OCI-M2 (cell line): ENCODE data around the gene FARS2.

Experiments used
- DNase-seq: peaks from one replicate; lab custom pipeline; 2025; ENCODE audit not compliant: unreplicated experiment; lab: John Stamatoyannopoulos, UW

FARS2 gene

DNA sequence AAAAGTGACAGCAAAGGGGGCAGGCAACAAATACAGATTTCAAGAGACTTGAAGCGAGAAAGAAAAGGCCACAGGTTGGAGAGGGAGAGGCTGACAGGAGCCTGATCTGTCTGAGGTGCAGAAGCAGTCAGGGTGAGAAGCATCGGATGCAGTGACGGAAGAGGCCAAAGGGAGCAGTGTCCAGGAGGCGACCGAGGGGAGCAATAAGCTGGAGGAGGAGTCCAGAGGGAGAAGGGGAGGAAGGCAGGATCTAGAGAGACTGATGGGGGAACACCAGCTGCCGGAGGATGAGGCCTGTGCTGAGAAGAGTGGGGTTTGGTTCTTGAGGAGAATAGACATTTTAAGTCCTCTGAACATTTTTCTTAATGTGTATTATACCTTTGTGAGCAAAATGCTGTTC is 23.8 kb downstream of the FARS2 start:
- no peak for DNase-seq

DNA sequence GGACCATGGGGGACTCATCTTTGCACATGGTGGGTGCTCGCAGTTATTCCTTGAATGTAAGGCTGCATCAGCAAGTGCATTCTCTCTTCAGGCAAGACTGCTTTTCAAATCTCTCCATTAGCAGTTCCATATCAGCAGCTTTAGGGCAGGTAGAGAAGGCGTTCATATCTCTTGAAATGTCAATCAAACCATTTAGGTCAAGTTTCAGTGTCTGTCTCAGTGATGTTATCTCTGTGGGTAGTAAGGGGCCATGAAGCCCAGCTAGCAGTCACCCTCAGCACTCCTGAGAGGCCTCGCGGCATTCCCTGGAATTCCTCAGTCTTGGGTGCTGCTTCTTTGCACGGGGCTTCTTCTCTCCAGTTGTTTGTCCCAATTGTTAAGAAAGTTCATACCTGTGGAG is 24.2 kb downstream of the FARS2 start:
- no peak for DNase-seq

DNA sequence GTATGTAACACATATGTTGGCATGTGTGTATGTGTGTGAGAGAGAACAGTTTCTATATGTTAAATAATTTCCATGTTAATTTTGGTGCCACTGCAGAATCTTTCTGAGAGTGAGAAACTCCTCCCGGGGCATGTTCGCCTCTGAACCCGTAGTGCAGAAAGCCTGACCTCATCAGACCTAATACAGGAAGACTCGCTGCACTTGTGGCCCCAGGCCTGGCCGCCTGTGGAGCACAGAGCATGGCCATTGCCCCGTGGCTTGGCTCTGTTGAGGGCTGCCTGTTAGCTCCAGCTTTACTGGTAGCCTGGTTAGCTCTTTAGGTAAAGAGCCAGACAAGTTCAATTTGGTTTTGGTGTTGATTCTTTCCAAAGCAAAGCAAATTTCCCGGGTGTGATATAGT is 25.5 kb downstream of the FARS2 start:
- DNase-seq, result no peak

DNA sequence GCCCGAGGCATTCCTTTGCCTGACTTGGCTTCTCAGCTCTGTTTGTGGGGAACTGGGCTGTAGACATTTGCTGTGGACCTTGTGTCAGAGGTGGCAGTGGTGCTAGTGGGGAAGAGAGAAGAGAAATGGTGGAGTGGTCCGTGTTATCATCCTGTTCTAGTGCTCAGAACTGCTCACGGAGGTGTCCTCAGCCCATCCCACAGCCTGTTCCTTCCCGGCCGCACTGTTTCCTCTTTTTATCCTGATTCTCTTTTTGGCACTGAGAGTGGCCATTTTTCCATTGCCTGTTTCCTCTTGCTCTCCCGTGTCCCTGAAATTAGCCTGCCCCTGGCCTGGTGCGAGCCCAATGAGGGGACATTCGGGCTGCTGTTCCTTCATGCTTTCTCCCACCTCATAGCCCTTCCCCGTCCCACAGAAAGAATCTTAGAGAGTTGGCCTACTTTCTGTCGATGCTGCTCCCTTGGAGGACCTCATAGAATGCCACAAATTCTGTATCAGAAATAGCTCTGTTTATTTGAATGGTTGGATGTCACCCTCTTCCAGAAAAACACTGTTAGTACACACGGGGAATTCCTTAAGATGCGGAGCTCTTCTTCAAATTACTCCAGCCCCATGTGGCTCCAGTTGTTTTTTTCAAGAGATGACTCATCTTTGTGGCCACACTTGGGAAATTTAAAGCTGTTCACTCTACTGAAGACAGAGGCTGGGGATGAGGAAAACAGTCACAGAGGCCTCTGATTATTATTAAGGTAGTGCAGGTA is 26.1 kb downstream of the FARS2 start:
- no peak for DNase-seq

DNA sequence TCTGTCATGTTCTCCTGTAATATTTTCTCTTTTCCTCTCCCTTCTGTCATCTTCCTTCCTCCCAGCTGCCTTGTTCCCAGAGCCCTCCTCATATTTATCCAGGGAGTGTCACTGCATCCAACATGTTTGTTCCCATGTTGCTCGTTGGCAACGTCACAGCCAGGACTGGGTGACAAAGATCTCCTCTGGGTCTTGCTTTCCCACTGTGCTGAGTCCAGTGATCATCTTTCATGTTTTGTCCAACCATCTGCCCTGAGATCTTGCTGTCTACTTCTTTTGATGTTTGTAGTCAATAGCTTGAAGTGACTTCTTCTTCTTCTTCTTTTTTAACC is 26.6 kb downstream of the FARS2 start:
- DNase-seq, result no peak

DNA sequence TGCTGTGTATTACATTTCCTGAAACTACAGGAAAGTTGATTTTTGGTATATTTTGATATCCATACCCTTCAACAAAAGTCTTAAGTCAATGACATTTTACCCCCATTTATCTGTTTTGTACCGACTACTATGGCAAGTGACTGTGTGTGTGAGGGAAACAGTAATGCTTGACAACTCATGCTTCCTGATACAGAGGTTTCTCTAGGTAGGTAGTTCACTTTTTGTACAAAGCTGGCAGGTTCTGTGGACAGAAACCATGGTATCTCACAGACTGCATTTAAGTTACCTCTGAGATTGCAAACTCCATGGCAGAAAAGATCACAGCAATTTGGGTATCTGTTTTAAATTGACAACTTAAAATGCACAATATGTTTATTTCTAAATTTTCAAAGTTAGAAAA is 28.8 kb downstream of the FARS2 start:
- DNase-seq, result no peak

DNA sequence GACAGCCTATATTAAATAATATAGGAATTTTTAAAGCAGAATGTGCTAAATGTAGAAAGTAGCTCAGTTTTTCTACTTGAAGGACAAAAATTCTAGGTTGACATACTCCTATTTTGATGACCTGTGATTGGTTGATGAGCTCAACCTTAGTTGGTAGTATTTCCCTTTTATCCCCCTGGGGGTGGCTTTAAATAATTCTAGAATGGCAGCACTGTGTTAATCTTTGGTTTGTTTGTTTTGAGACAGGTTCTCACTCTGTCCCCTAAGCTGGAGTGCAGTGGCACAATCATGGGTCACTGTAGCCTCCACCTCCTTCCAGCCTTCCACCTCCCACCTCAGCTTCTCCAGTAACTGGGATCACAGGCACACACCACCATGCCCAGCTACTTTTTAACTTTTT is 29.2 kb downstream of the FARS2 start:
- no peak for DNase-seq

DNA sequence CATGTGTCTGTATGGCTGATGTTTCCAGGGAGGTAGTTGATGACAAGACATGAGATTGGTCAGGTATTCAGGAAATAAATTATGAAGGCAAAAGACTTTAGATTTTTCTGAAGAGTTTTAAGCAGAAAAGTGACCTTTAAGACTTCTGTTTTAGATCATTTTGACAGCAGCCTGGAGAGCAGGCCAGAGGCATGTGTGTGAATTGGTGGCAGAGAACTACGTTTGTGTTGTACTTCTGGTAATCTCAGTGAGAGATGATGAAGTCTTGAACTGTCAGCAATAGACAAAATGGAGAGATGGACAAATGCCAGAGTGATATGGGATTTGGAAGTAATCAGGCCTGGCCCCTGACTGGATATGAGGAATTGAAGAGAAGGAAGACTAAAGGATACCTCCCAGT is 30.8 kb downstream of the FARS2 start:
- no peak for DNase-seq

DNA sequence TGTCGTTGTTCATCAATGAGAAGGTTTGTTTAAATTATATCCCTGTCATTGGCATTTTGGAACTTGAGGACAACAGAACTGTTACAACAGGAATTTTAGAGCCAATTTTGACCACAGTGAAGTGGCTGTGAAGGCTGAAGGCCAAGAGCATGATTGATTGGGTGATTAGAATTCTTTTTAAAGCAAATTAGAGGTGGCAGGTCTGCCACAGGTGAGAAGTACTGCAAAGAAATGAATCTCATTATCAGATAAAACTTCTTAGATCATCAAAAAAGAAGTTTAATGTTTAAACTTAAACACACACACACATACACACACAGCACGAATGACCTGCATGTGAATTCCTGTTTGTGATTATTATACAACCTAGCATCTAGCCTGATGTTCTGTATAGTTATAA is 32.4 kb downstream of the FARS2 start:
- no peak for DNase-seq

DNA sequence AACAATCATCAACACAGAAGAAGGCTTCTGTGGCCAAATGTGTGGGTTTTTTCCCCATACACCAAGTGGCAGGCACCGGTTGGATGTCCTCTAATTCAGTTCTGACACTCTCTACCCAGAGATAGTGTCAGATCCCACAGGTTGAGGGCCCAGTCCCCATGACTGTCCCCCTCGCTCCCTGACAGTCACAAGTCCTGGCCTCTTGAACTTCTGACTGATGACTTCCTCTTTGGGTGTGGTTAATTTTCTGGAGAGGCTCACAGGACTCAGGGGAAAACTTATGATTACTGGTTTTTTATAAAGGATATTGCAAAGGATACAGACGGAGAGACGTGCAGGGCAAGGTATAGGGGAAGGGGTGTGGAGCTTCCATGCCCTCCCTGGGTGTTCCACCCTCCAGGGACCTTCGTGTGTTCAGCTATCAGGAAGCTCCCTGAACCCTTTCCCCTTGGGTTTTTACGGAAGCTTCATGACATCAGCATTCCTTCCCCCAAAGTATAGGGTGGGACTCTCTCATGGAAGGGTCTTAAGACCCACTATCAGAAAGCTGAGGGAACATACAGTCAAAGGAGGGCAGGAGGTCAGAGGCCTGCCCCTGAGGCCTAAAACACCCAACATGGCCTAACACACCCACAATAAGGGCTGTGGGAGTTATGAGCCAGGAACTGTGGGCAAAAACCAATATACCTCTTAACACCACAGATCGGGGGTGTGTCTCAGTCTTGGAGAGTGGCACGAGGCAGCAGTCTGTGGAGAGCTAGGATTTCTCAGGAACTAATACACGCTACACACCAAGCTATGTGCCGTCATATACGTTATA is 33.3 kb downstream of the FARS2 start:
- DNase-seq, result no peak

DNA sequence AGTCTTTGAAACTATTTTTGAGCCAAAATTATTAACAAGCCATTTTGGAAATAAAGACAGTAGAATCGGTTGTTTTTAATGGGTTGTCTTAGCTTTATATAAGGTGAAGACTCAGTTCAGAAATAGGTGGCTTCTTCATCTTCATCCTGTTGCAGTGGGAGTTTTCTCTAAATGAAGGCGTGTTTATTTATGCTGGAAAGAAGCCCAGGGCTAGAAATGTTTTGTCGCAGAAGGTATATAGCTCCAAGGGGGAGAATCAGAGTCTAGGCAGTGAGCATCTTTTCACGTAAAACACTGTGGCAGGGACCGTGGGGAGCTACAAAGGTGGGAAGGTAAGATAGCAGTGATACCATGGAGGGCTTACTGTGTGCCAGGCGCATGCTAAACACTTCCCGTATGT is 34.3 kb downstream of the FARS2 start:
- DNase-seq, result no peak

DNA sequence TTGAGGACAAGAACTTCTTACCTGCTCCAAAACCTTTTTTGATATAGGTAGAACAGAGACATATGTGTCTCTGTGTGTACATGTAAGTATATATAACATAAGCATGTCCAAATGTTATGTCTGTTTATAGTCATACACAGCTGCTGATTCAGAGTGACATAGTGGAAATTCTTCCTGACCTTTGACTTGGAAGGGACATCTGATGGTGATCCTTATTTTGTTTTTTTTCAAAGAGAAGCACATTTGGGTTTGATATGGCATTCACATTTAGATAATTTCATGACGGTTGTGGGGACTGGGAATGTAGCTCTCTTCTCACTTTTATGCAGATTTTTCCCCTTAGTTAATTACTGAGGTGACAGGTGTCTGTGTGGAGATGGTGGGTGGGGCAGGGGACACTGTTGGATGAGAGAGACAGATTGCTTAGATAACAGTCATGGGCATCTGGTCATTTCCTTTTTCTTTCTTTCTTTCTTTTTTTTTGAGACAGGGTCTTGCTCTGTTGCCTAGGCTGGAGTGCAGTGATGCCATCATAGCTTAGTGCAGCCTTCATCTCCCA is 39.0 kb downstream of the FARS2 start:
- no peak for DNase-seq

DNA sequence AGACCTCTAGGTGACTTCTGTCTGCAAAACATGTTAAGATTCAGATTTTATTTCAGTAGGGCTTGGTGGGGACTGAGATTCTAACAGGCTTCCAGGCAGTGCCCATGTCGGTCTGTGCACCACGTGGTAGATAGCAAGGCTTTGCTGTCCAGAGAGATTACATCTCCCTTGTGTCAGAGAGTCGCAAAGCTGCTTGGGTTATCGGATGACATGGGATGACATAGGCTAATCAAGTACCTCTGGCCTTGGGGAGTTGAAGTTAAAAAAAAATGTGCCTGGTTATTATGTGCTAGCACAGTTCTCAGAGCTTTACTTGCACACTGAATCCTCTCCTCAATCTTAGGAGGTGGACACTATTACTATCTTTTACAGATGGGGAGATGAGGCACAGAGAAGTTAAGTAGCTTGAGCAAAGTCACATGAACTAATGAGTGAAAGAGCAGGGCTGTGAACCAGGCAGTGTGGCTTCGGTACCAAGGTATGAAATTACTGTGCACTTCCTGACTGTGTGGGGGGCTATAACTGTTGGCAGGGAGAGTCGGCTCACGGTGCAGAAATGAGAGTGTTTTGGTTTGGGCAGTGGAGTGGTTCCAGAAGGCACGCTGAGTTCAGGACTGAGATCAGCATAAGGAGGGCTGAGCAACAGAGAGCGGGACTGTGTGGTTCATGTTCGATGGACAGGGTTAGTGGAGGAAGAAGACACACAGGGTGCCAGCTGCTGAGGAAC is 41.1 kb downstream of the FARS2 start:
- DNase-seq, result no peak

DNA sequence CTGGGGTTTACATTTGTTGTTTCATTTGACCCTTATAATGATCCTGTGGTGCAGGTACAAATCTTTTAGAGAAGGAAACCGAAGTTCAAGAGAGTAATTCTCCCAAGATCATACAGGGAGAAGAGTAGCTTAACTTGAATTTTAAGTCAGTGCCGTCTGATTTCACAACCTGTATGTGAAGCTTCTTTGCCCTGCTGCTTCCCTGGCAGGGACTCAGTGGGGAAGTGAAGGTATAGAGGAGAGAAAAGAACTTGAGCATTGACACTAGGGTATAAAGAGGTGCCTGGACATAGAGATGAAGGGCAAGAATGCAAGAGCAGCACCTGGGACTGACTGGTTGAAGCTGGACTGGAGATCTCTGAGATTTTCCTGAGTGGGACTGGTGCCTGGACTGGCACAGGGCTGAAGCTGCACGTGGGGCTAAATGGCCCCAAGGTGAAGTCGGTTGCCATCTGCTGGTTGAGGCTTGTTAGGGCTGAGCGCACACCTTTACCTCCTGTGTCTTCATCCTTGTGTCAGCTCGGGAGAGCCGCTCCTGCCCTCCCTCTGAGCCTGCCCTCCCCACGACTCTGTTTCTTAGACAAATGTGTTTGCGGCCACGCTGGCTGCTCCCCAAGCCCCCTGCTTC is 41.8 kb downstream of the FARS2 start:
- no peak for DNase-seq

DNA sequence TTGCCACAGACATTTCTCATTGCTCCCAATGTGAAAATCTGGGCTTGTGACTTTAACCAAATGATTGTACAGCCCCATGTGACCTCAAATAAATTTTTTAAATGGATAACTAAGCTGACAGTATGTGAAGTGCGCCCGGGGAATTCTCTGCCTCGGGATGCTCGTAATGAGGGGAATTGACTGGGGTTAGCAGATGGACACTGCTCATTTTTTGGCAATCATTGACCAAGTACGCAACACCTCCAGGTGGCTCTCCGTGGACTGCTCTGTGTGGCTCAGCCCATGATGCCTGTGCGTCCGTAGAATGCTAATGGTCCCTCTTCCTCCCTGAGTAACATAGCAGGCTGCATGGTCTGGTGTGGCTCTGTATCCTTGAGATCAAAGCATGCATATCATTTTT is 42.4 kb downstream of the FARS2 start:
- DNase-seq, result no peak

DNA sequence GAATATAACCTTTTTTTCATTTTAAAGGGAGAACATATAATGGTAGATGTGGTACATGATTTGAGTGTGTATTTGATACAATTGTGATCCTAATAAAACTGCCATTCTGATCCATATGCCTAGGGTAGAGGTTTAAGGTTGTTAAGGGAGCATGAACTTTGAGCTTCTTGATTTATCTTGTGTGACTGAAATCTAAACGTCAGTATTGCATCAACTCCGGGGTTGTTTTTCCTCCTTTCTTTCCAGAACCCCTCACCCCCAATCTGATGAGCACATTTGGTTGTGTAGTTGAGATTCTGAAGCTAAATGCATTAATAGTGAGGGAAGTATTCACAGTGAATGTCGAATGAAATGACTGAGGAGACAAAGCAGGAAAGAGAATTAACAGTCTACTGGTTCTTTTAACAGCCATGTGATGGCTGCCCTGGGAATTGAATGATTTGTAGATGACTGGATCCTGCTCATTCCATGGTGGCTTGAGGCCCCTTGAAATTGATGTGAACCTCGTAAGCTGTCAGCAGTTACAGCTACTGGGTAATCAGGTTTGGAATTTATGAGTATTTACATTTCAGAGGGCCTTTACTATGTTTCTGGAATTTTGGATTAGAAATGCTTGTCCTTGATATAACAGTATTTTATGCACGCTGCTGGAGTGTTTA is 44.8 kb downstream of the FARS2 start:
- DNase-seq, result no peak

DNA sequence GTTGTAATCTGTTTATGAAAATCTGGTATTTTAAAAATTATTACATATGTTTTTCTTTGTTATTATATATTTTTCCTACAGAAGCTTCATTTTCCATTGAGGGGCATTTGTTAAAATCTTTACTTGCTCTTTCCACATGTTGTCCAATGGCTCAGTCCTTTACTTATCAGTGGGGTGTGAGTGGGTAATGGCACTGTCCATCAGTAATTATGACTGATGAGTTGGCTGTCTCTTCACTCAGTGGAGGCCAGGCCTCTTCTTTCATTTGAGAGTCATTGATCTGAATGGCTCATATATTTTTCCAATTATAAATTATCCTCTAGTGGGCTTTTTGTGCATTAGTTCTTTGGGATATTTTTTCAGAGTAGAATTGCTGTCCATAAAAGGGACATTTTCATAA is 45.7 kb downstream of the FARS2 start:
- no peak for DNase-seq

DNA sequence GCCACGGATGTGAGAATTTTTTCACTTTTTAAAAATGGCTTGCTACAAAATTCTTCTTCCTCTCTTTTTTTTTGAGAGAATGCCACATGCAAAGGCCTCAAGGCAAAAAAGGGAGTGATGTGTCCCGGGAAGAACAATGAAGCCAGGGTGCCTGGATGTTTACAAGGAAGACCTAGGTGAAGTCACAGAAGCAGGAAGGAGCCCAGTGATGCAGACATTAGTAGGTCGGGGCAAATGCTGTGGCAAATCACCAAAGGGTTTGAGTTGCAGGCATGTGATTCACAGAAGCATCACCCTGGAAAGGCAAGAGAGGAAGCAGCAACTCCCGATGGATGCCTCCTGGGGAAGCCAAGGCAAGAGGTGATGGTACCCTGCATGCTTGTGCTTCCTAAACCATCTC is 46.8 kb downstream of the FARS2 start:
- no peak for DNase-seq

DNA sequence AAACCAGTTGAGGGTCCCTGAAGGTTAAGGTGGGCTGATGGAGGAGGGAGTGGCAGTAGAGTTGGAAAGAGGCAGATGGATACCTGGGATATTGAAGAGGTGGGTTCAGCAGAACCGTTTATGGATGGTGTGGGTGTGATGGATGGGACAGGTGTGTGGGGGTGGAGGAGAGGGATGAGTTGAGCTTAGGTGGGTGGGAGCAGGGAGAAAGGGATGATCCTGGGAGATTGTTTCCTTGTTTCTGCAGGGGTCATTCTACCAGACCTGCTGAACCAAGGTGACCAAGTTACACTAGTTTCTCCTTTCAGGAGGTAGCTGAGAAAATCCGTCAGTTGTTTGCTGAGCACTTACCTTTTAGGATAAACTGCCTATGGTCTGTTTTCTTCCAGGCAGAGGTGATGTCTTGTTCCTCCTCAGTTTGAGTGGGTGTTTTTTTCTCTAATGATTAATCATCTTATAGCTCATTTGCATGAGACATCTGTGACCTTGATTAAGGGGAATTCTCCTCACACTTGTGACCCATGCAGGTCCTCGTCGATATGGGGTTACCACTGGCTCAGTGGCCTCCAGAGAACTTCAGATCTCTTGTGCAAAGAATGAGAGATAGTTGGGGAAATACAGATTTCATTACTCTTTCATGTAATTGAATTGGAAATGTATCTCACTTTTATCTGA is 53.0 kb downstream of the FARS2 start:
- no peak for DNase-seq

DNA sequence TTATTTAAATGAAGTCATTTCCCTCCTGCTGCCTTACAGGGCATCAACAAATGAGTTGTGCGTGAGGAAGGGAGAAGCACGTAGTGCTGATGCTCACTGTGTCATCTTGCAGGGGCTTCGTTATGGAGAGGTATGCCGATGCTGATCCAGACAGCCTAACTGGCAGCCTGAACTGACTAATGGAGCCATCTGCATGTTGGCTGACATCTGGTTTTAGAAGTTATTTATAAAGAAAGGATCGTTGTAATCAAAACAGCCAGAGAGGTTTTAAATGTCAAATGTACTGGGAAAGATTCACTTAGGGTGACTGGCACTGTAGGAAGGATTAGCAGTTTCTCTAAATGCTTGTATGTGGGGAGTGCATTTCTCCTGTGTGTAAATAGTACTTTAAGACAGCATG is 54.6 kb downstream of the FARS2 start:
- no peak for DNase-seq
